ENCODE results near the gene PPP1R9A.

The PPP1R9A gene

GRCh38 chr7:94907026-94907810 is at the start of gene PPP1R9A:
Gene PPP1R9A (plus strand): TSS chr7:94907594. CDS start chr7:94910114, 2,520 bp downstream.
- DNase-seq (ENCODE audit: low read depth, low spot score) = no peak

DNA sequence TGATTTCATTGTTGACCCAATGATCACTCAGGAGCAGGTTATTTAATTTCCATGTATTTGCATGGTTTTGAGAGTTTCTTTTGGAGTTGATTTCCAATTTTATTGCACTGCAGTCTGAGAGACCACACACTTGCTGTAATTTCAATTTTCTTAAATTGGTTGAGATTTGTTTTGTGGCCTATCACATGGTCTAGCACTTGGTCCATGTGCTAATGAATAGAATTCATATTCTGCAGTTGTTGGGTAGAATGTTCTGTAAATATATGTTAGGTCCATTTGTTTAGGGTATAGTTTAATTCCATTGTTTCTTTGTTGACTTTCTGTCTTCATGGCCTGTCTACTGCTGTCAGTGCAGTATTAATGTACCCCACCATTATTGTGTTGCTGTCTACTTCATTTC is 36.3 kb upstream of the PPP1R9A start:
- no peak for DNase-seq (ENCODE audit: low read depth, low spot score)

GRCh38 chr7:94873239-94873638 is 34.2 kb upstream of the PPP1R9A start:
- DNase-seq (ENCODE audit: low read depth, low spot score) = no peak

- DNase-seq (ENCODE audit: low read depth, low spot score) = no peak
These were observed 33.2 kb upstream of the PPP1R9A start for GRCh38 chr7:94874036-94874785.

- no peak for DNase-seq (ENCODE audit: low read depth, low spot score)
These were observed 32.2 kb upstream of the PPP1R9A start for GRCh38 chr7:94875201-94875600.

DNA sequence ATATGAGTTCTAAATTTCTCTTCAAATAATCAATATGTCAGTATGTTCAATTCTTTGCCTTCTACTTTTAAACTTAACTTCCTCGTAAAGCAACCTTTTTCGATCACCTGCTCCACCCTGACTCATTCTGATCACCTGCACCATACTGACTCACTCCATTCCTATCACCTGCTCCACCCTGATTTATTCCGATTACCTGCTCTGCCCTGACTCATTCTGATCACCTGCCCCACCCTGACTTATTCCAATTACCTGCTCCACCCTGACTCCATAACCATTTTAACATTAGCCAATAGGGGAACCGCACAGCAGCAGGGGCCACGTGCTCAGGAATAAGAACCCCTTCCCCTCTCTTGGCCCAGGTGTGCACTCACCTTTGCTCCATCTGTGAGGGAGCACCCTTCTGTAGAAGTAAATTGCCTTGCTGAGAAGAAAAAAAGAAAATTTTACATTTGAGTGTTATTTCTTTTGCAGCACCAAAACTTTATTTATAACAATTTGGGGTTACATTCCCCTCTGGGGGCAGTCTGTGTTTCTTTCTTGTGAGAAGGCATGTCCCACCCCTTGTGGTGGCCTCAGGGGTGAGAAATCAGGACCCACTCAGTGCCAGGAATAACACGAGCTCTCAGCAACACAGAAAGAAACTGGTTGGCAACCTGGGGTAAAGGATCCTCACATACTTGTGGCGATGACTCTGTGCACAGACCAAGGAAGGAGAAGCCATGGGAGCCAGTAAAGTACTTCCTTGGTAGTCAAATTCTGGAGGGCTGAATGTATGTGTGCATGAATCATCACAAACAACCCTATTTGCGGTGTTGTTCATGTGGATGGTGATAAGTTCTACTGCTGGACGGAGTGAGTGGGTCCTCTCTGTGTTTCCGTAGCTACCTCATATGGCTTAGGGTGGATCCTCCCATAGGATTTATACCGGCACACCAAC is 29.4 kb upstream of the PPP1R9A start:
- DNase-seq (ENCODE audit: low read depth, low spot score) = no peak

GRCh38 chr7:94882891-94883290 is 24.5 kb upstream of the PPP1R9A start:
- DNase-seq (ENCODE audit: low read depth, low spot score) = no peak

- no peak for DNase-seq (ENCODE audit: low read depth, low spot score)
These were observed 23.8 kb upstream of the PPP1R9A start for GRCh38 chr7:94883616-94884015.

- DNase-seq (ENCODE audit: low read depth, low spot score) = no peak
These were observed 18.8 kb upstream of the PPP1R9A start for GRCh38 chr7:94888551-94888950.

GRCh38 chr7:94888995-94889523 is 18.3 kb upstream of the PPP1R9A start:
- no peak for DNase-seq (ENCODE audit: low read depth, low spot score)

- DNase-seq (ENCODE audit: low read depth, low spot score) = no peak
These were observed 17.2 kb upstream of the PPP1R9A start for GRCh38 chr7:94890216-94890615.

GRCh38 chr7:94893661-94894060 is 13.7 kb upstream of the PPP1R9A start:
- no peak for DNase-seq (ENCODE audit: low read depth, low spot score)

GRCh38 chr7:94897541-94897940 is 9.9 kb upstream of the PPP1R9A start:
- DNase-seq (ENCODE audit: low read depth, low spot score) = no peak

GRCh38 chr7:94898340-94898739 is 9.1 kb upstream of the PPP1R9A start:
- DNase-seq (ENCODE audit: low read depth, low spot score) = no peak

DNA sequence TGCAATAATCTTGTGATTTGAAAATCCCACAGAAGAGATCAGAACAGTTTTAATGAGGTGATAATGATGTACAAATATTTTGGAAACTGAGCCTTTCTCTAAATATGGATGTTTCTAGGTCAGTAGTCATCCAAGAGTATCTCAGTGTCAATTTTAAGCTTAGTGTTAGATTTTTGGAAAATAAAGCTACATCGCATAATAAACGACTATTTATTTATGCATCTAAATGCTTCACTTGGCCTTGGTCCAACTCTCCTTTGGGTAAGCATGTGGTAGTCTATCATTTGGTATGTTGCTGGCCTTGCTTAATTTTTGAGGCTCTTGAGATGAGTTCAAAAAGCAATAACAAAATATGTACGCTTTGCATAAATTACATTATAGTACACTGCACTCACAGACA is 5.4 kb upstream of the PPP1R9A start:
- DNase-seq (ENCODE audit: low read depth, low spot score) = no peak

DNA sequence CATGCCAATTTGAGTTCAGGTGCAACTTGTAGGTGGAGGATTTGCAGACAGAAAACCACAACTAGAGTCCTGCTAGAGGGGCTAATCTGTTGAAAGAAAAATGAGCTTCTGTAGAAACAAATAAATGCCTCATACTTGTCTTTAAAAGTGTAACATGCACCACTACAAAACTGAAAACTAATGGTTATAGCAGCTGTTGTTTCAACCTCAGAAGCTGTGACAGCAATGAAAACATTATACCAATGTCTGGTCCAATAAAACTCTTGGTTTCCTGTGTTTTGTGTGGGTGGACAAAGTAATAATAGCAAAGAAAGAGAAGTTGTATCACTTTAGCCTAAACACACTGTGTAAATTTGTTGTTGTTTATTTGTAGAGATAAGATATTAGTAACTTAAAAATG is 3.4 kb upstream of the PPP1R9A start:
- DNase-seq (ENCODE audit: low read depth, low spot score) = no peak

- no peak for DNase-seq (ENCODE audit: low read depth, low spot score)
These were observed 2.4 kb upstream of the PPP1R9A start for GRCh38 chr7:94904982-94905381.

GRCh38 chr7:94906065-94906851 is 1.1 kb upstream of the PPP1R9A start:
- DNase-seq (ENCODE audit: low read depth, low spot score) = no peak

- no peak for DNase-seq (ENCODE audit: low read depth, low spot score)
These were observed 473 bp downstream of the PPP1R9A start for GRCh38 chr7:94907811-94908322.

- no peak for DNase-seq (ENCODE audit: low read depth, low spot score)
These were observed 1.2 kb downstream of the PPP1R9A start for GRCh38 chr7:94908323-94909178.
